Keratinocyte (primary cell): ENCODE data around the gene THOC5. TPM values are rescaled to one million over a fixed set of nuclear protein-coding genes. Genes with fewer than 3 reads are reported as not detected.

Source experiments
- DNase-seq: peaks from one replicate; pipeline ENCODE4 v3.0.0-alpha.2; 2011; ENCODE audit warnings: low read depth, missing footprints, low spot score
- FAIRE-seq: peaks from 2 replicates; lab custom pipeline; 2011; peaks lifted over from hg19 to GRCh38; lab: Jason Lieb, UNC
- H2AFZ ChIP-seq: 2 replicates; pipeline ENCODE4 v1.6.0; 2012; ENCODE audit warnings: low read length, control low read depth, inconsistent platforms; ENCODE audit not compliant: control insufficient read depth
- H3K27ac ChIP-seq: 2 replicates; pipeline ENCODE4 v1.5.1; 2011; ENCODE audit warnings: low read length; ENCODE audit not compliant: control insufficient read depth, insufficient read depth
- H3K27me3 ChIP-seq: 3 replicates; pipeline ENCODE4 v1.6.0; 2011; ENCODE audit warnings: low read length; ENCODE audit not compliant: control insufficient read depth, insufficient read depth; ENCODE audit errors: extremely low read depth
- H3K36me3 ChIP-seq, 2 experiments: 2 replicates in 1 of 2; 3 replicates in 1 of 2; pipeline ENCODE4 v1.5.1; 2011; ENCODE audit warnings: low read length in 2 of 2, mild to moderate bottlenecking in 1 of 2; ENCODE audit not compliant: control insufficient read depth in 2 of 2, insufficient read depth in 2 of 2; ENCODE audit errors: extremely low read depth in 1 of 2
- H3K4me1 ChIP-seq: 3 replicates; pipeline ENCODE4 v1.5.1; 2011; ENCODE audit warnings: low read length; ENCODE audit not compliant: control insufficient read depth, insufficient read depth; ENCODE audit errors: extremely low read depth
- H3K4me2 ChIP-seq: 3 replicates; pipeline ENCODE4 v1.6.0; 2011; ENCODE audit warnings: low read depth, low read length; ENCODE audit not compliant: control insufficient read depth, insufficient read depth; ENCODE audit errors: extremely low read depth
- H3K4me3 ChIP-seq, 3 experiments: fragments of 200-600 bp in 1 of 3; sonication (generic) in 1 of 3; 2 replicates in 2 of 3; 3 replicates in 1 of 3; pipeline ENCODE4 v1.5.1; 2011 to 2016; ENCODE audit warnings: low read length in 3 of 3, mild to moderate bottlenecking in 3 of 3, control low read depth in 2 of 3, inconsistent platforms in 1 of 3, low read depth in 1 of 3, mixed read lengths in 1 of 3, mixed run types in 1 of 3, moderate library complexity in 1 of 3; ENCODE audit not compliant: control insufficient read depth in 2 of 3, insufficient read depth in 2 of 3; ENCODE audit errors: extremely low read depth in 1 of 3
- H3K79me2 ChIP-seq: 2 replicates; pipeline ENCODE4 v1.6.0; 2012; ENCODE audit warnings: low read length; ENCODE audit not compliant: control insufficient read depth, insufficient read depth
- H3K9ac ChIP-seq: 3 replicates; pipeline ENCODE4 v1.6.0; 2011; ENCODE audit warnings: low read length; ENCODE audit not compliant: control insufficient read depth, insufficient read depth; ENCODE audit errors: extremely low read depth
- H3K9me1 ChIP-seq: 3 replicates; pipeline ENCODE4 v1.6.0; 2011; ENCODE audit warnings: low read length; ENCODE audit not compliant: control insufficient read depth, insufficient read depth; ENCODE audit errors: extremely low read depth
- H3K9me3 ChIP-seq: 2 replicates; pipeline ENCODE4 v1.5.1; 2012; ENCODE audit warnings: low read depth, low read length; ENCODE audit not compliant: control insufficient read depth
- H4K20me1 ChIP-seq: 3 replicates; pipeline ENCODE4 v1.6.0; 2011; ENCODE audit warnings: low read length; ENCODE audit not compliant: control insufficient read depth, insufficient read depth; ENCODE audit errors: extremely low read depth
- EZH2 ChIP-seq: IDR thresholded peaks from one replicate; pipeline ENCODE4 v1.6.1; 2012; ENCODE audit warnings: inconsistent platforms, mild to moderate bottlenecking, low read length, moderate library complexity
- dilution Hi-C: fragments of 300-500 bp; cut with MboI; formaldehyde crosslinking; loops from one replicate; pipeline ENCODE4 v1.7.0; 2020; ENCODE audit warnings: low sequenced_read_pairs; ENCODE audit not compliant: extremely low pct_ligation_motif_present
- polyA plus RNA-seq, 5 experiments: library from polyadenylated mRNA; depleted of rRNA in 3 of 5; stranded (reverse) in 3 of 5; stranded (forward) in 1 of 5; unstranded in 1 of 5; fragments of >200 nt; gene quantifications; 1 replicate in 1 of 5; 2 replicates in 3 of 5; 3 replicates in 1 of 5; pipeline versions ENCODE4 v1.2.1 to v1.2.3, GENCODE V29; 2011 to 2012; ENCODE audit warnings: missing spikeins in 2 of 5, low read depth in 1 of 5, low replicate concordance in 1 of 5
- TF ChIP-seq, protein P1 (sequence below), 3 experiments: IDR thresholded peaks in 1 of 3; conservative IDR thresholded peaks in 1 of 3; optimal IDR thresholded peaks in 1 of 3; 2 replicates in 2 of 3; 3 replicates in 1 of 3; pipeline versions ENCODE3 to v1.5.1; 2011; ENCODE audit warnings: low read length in 3 of 3, mild to moderate bottlenecking in 3 of 3, moderate library complexity in 2 of 3, control low read depth in 1 of 3, inconsistent platforms in 1 of 3; ENCODE audit not compliant: insufficient read depth in 2 of 3; ENCODE audit errors: extremely low read depth in 1 of 3

The THOC5 gene
- polyA plus RNA-seq, 1 donor (not counting 4 experiments of a cell fraction or from before 2014, with no cell fraction given), result 35.4 TPM

DNA sequence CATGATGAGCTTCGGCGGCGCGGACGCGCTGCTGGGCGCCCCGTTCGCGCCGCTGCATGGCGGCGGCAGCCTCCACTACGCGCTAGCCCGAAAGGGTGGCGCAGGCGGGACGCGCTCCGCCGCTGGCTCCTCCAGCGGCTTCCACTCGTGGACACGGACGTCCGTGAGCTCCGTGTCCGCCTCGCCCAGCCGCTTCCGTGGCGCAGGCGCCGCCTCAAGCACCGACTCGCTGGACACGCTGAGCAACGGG lies 73.4 kb downstream of the THOC5 start:
- no peak overlapping the region for H3K9ac ChIP-seq
- no peak overlapping the region for H3K4me2 ChIP-seq
- H3K9me3 ChIP-seq, result no peaks in the 10 kb centered on the region
- dilution Hi-C loops, result no loop called here
- H3K79me2 ChIP-seq, result no peaks in the 10 kb centered on the region
- peaks cover 59% of the 10 kb centered on the region for H3K27me3 ChIP-seq
- H4K20me1 ChIP-seq, result peaks cover 4% of the 10 kb centered on the region
- H3K9me1 ChIP-seq, result no peaks in the 10 kb centered on the region
- no peak overlapping the region for H3K4me3 ChIP-seq
- H2AFZ ChIP-seq, result no peak overlapping the region
- H3K36me3 ChIP-seq, result no peaks in the 10 kb centered on the region
- no peak overlapping the region for H3K27ac ChIP-seq
- FAIRE-seq (no peak), DNase-seq (no peak)
- no peaks in the 10 kb centered on the region for H3K4me1 ChIP-seq
- TF ChIP-seq EZH2, result no peak
- TF ChIP-seq, protein P1, sequence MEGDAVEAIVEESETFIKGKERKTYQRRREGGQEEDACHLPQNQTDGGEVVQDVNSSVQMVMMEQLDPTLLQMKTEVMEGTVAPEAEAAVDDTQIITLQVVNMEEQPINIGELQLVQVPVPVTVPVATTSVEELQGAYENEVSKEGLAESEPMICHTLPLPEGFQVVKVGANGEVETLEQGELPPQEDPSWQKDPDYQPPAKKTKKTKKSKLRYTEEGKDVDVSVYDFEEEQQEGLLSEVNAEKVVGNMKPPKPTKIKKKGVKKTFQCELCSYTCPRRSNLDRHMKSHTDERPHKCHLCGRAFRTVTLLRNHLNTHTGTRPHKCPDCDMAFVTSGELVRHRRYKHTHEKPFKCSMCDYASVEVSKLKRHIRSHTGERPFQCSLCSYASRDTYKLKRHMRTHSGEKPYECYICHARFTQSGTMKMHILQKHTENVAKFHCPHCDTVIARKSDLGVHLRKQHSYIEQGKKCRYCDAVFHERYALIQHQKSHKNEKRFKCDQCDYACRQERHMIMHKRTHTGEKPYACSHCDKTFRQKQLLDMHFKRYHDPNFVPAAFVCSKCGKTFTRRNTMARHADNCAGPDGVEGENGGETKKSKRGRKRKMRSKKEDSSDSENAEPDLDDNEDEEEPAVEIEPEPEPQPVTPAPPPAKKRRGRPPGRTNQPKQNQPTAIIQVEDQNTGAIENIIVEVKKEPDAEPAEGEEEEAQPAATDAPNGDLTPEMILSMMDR (optimal IDR thresholded peaks at IDR 0.05 in 1 of 3, IDR thresholded peaks at IDR 0.05 in 1 of 3, conservative IDR thresholded peaks at IDR 0.05 in 1 of 3; ENCODE audit: extremely low read depth in 1 of 3, insufficient read depth in 2 of 3, low read length in 3 of 3), result no peak

DNA sequence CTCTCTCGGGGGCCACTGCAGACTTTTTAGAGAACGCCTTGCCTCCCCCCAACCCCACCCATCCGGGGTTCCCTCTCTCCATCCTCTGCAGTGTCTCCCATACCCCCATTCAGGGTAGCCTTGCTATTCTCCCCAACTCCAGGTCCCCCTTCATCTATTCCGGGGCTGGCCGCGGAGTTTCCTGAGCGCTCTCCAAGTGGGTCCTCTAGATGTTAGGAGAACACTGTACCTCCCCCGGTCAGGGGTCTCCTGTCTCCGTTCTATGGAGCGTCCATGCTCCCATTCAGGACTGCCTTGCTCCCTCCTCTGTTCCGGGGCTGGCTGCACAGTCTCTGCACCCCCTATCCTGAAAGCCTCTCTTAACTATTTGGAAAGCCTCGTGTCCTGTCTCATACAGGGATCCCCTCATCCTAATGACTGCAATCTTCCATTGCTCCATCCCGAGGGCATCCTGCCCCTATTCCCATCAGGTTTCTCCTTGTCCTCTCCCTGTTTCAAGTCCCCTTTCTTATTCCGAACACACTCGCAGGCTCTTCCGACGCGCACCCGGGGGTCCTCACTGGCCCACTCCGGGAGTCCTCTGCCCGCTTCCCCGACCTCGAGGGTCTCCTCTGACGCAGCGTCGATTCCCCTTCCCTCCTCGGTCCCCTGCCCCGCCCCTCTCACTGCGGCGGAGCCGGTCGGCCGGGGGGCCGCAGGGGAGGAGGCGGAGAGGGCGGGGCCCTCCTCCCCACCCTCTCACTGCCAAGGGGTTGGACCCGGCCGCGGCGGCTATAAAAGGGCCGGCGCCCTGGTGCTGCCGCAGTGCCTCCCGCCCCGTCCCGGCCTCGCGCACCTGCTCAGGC lies 73.9 kb downstream of the THOC5 start, which contains the start of gene NEFH:
Gene NEFH (plus strand): TSS at position 802 of the 845 bp plus-strand sequence. CDS start 45 bp downstream, outside the sequence.
- no peak within 1 kb of the TSS for H2AFZ ChIP-seq

More for the DNA sequence above, 73.9 kb downstream of the THOC5 start, which contains the start of gene NEFH:
- H3K4me2 ChIP-seq, result no peak within 1 kb of the TSS
- no peak within 1 kb of the TSS for H3K4me3 ChIP-seq
- H4K20me1 ChIP-seq, result peaks cover 4% of the 10 kb centered on the region
- peaks cover 59% of the 10 kb centered on the region for H3K27me3 ChIP-seq
- TF ChIP-seq, protein P1 (optimal IDR thresholded peaks at IDR 0.05 in 1 of 3, IDR thresholded peaks at IDR 0.05 in 1 of 3, conservative IDR thresholded peaks at IDR 0.05 in 1 of 3; ENCODE audit: extremely low read depth in 1 of 3, insufficient read depth in 2 of 3, low read length in 3 of 3), result no peak
- TF ChIP-seq EZH2, result no peak
- DNase-seq, result no peak
- H3K27ac ChIP-seq, result no peak within 1 kb of the TSS
- H3K79me2 ChIP-seq, result no peaks in the 10 kb centered on the region
- H3K9me3 ChIP-seq, result no peaks in the 10 kb centered on the region
- no peak for FAIRE-seq
- H3K4me1 ChIP-seq, result no peaks in the 10 kb centered on the region
- dilution Hi-C loops, result no loop called here
- H3K36me3 ChIP-seq, result no peaks in the 10 kb centered on the region
- no peak within 1 kb of the TSS for H3K9ac ChIP-seq
- no peaks in the 10 kb centered on the region for H3K9me1 ChIP-seq
